Testis (tissue), 3 donors: Measurements from ENCODE around the gene C2orf78. TPM values are rescaled to one million over a fixed set of nuclear protein-coding genes. Genes with fewer than 3 reads are reported as not detected.
A peak's percentile ranks its signal among the peaks of the same experiment; 100 is the strongest.

ENCODE experiments used
- DNase-seq: peaks from one replicate; pipeline ENCODE4 v3.0.0-alpha.2; 2019
- H3K27ac ChIP-seq, 2 donors: fragments of 200-600 bp; sonication (generic); one replicate each; pipeline ENCODE4 v1.5.1; 2019
- H3K27me3 ChIP-seq: fragments of 200-600 bp; sonication (generic); one replicate; pipeline ENCODE4 v1.5.1; 2019
- H3K36me3 ChIP-seq: fragments of 200-600 bp; sonication (generic); one replicate; pipeline ENCODE4 v1.5.1; 2017; ENCODE audit warnings: low read depth; ENCODE audit errors: missing control alignments
- H3K4me1 ChIP-seq: fragments of 200-600 bp; sonication (generic); one replicate; pipeline ENCODE4 v1.5.1; 2019
- H3K4me3 ChIP-seq, 2 donors: fragments of 200-600 bp; sonication (generic); one replicate each; pipeline ENCODE4 v1.5.1; 2017 to 2019
- H3K9me3 ChIP-seq: fragments of 200-600 bp; sonication (generic); one replicate; pipeline ENCODE4 v1.5.1; 2017
- POLR2A ChIP-seq: fragments of 450-650 bp; IDR thresholded peaks from one replicate; pipeline ENCODE4 v1.6.1; 2017; ENCODE audit warnings: antibody characterized with exemption, mild to moderate bottlenecking, moderate library complexity
- WGBS, 2 donors: methylation state at CpG; one replicate each; pipeline ENCODE4 v1.1.5; 2018; 5-methylcytosine and 5-hydroxymethylcytosine counted together
- intact Hi-C: fragments of 100-400 bp; cut with DNase I; formaldehyde crosslinking; loops from one replicate; pipeline ENCODE4 v1.15.1; 2023; ENCODE audit warnings: low total_unique reads
- polyA plus RNA-seq: library from polyadenylated mRNA; stranded (reverse); fragments of 350-450 nt; fragmentation: Illumina TruSeq; extraction: RNeasy Lipid Tissue Mini Kit (QIAGEN cat#74804); gene quantifications from one replicate; pipeline ENCODE4 v1.2.3, GENCODE V29; 2014; ENCODE audit warnings: low read depth, low replicate concordance; ENCODE audit not compliant: insufficient read depth
- total RNA-seq, 2 donors: library from RNA; depleted of rRNA; stranded (reverse); fragments of >200 nt; gene quantifications; one replicate each; pipeline ENCODE4 v1.2.3, GENCODE V29; 2016
- TF ChIP-seq, protein P1 (sequence below), 3 experiments: fragments of 450-650 bp in 2 of 3; fragments of 200-600 bp in 1 of 3; sonication (generic) in 1 of 3; IDR thresholded peaks; one replicate each; pipeline ENCODE4 v1.5.1; 2016 to 2019; ENCODE audit warnings: antibody characterized with exemption in 3 of 3, mild to moderate bottlenecking in 2 of 3, moderate library complexity in 1 of 3

The C2orf78 gene
- total and polyA plus RNA-seq, 3 donors from 2014 or later = 3.5 to 18.6 (median 11.6) TPM

DNA sequence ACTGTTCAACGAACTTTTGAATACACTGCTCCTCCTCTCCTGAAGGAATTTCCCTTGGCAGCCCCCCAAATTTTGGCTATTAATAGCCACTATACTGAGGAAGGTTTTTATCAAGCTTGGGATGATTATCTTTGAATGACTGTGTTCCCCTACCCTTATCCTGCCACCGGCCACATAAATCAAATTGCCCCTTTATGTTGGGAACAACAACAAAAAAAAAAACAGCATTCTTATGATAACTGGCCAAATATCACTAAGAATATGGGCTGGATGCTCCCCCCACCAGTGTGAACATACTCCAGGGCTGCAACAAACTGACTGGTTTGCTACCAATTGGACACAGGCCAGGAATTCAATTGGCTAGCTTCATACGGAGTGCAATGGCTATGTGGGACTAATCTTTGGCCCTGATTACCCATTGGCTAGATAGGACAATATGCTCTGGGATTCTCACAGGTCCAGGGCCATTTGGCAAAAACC, 24.7 kb upstream of the C2orf78 start:
- Histone ChIP-seq H3K4me1 (peaks cover 6% of the 10 kb centered on the region), H3K27me3 (no peaks in the 10 kb centered on the region), H3K9me3 (no peaks in the 10 kb centered on the region), H3K4me3 (no peak overlapping the region), H3K36me3 (no peaks in the 10 kb centered on the region), H3K27ac (no peak overlapping the region)
- no peak for TF ChIP-seq POLR2A
- TF ChIP-seq, protein P1, sequence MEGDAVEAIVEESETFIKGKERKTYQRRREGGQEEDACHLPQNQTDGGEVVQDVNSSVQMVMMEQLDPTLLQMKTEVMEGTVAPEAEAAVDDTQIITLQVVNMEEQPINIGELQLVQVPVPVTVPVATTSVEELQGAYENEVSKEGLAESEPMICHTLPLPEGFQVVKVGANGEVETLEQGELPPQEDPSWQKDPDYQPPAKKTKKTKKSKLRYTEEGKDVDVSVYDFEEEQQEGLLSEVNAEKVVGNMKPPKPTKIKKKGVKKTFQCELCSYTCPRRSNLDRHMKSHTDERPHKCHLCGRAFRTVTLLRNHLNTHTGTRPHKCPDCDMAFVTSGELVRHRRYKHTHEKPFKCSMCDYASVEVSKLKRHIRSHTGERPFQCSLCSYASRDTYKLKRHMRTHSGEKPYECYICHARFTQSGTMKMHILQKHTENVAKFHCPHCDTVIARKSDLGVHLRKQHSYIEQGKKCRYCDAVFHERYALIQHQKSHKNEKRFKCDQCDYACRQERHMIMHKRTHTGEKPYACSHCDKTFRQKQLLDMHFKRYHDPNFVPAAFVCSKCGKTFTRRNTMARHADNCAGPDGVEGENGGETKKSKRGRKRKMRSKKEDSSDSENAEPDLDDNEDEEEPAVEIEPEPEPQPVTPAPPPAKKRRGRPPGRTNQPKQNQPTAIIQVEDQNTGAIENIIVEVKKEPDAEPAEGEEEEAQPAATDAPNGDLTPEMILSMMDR (IDR thresholded peaks at IDR 0.05) = no peak
- intact Hi-C loops = no loop called here
- WGBS, 2 donors = 25 to 35% methylated on average over 3 of the region's 3 CpGs
- DNase-seq = peak; percentile 84

DNA sequence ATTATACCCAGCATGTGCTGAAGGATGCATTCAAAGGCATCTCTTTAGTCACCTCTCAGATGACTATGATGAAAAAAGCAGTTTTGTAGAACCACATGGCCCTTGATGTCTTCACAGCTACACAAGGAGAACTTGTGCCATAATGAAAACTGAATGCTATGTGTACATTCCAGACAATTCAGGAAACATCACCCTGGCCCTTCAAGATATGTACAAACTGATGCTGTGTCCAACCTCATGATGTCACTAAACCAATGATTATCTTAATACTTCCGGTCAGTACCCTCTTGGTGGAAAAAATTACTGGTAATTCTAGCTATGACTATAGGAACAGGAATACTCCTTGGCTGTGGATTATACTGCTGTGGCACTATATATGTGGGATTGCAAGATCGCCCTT, 24.1 kb upstream of the C2orf78 start:
- DNase-seq = no peak
- peaks cover 6% of the 10 kb centered on the region for H3K4me1 ChIP-seq
- H3K9me3 ChIP-seq = no peaks in the 10 kb centered on the region
- no peak for TF ChIP-seq POLR2A
- TF ChIP-seq, protein P1 (IDR thresholded peaks at IDR 0.05) = no peak
- 88 to 91% methylated on average over 2 of the region's 2 CpGs for WGBS, 2 donors
- H3K36me3 ChIP-seq = no peaks in the 10 kb centered on the region
- no peaks in the 10 kb centered on the region for H3K27me3 ChIP-seq
- H3K27ac ChIP-seq = peak overlapping the region in 1 of 2 donors; percentile 16
- no peak overlapping the region for H3K4me3 ChIP-seq
- intact Hi-C loops = no loop called here

DNA sequence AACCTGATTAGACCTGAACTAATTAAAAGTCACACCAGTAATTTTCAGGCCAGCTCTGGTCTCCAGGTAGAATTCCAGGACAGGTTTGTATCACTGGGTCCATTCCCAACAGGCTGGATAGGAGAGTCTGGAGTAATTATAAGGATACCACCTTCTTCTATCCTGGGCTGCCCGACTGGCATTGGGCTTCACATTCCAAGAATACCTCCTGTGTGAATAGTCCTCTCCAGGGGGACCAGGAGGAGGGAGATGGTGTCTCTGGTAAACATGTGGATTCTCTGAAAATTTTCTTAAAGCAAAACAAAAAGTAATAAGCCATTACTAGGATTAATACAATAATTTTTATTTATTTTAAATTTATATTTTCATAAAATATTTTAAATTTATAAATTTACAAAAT, 21.4 kb upstream of the C2orf78 start:
- TF ChIP-seq POLR2A = no peak
- TF ChIP-seq, protein P1 (IDR thresholded peaks at IDR 0.05) = no peak
- Histone ChIP-seq H3K27me3 (no peaks in the 10 kb centered on the region), H3K4me3 (no peak overlapping the region), H3K36me3 (peaks cover 2% of the 10 kb centered on the region), H3K9me3 (no peaks in the 10 kb centered on the region), H3K27ac (no peak overlapping the region), H3K4me1 (peaks cover 6% of the 10 kb centered on the region)
- DNase-seq = no peak
- intact Hi-C loops = no loop called here
- 71 to 83% methylated on average over 1 of the region's 1 CpG for WGBS, 2 donors

DNA sequence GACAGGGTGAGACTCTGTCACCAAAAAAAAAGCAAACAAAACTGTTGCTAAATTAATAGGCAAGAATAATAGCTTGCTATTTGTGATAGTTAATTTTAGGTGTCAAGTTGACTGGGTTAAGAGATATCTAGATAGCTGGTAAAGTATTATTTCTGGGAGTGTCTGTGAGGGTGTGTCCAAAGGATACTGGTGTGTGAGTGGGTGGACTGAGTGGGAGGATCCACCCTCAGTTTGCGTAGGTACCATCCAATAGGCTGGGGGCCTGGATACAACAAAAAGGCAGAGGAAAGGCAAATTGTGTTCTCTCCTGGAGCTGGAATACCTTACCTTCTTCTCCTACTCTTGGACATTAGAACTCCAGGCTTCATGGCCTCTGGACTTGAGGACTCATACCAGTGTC, 19.0 kb upstream of the C2orf78 start:
- no peaks in the 10 kb centered on the region for H3K9me3 ChIP-seq
- peaks cover 2% of the 10 kb centered on the region for H3K36me3 ChIP-seq
- H3K27ac ChIP-seq = no peak overlapping the region
- WGBS, 2 donors = 88 to 100% methylated on average over 1 of the region's 1 CpG
- intact Hi-C loops = no loop called here
- no peaks in the 10 kb centered on the region for H3K27me3 ChIP-seq
- no peak for DNase-seq
- TF ChIP-seq, protein P1 (IDR thresholded peaks at IDR 0.05) = no peak
- no peak for TF ChIP-seq POLR2A
- H3K4me3 ChIP-seq = no peak overlapping the region
- H3K4me1 ChIP-seq = no peaks in the 10 kb centered on the region

DNA sequence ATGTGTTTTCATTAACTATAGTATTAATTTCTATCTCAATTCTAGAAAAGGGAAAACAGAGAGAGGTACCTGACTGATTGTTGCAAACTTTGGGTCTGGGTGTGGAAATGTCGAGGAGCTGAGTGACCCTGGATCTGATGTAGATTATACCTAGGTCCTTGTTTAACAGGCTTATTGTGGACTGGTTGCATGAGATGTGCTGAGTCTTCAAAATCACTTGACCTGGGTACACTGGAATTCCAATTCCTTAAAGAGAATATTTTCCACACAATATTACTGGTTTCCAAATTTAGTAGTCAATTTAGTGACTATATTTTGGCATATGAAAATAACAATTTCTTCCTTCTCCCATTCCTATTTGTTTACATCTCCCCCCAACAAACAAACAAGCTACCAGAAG, 17.6 kb upstream of the C2orf78 start:
- 92 to 100% methylated on average over 1 of the region's 1 CpG for WGBS, 2 donors
- DNase-seq = no peak
- no peak for TF ChIP-seq POLR2A
- TF ChIP-seq, protein P1 (IDR thresholded peaks at IDR 0.05) = no peak
- Histone ChIP-seq H3K27ac (no peak overlapping the region), H3K4me1 (no peaks in the 10 kb centered on the region), H3K36me3 (peaks cover 2% of the 10 kb centered on the region), H3K27me3 (no peaks in the 10 kb centered on the region), H3K9me3 (no peaks in the 10 kb centered on the region), H3K4me3 (no peak overlapping the region)
- intact Hi-C loops = no loop called here
